ENCODE measurements around the gene DHX34. TPM values are rescaled to one million over a fixed set of nuclear protein-coding genes. Genes with fewer than 3 reads are reported as not detected.

The DHX34 gene
- total and polyA plus RNA-seq, 7 donors = 7.5 to 30.6 (median 10.0) TPM

DNA sequence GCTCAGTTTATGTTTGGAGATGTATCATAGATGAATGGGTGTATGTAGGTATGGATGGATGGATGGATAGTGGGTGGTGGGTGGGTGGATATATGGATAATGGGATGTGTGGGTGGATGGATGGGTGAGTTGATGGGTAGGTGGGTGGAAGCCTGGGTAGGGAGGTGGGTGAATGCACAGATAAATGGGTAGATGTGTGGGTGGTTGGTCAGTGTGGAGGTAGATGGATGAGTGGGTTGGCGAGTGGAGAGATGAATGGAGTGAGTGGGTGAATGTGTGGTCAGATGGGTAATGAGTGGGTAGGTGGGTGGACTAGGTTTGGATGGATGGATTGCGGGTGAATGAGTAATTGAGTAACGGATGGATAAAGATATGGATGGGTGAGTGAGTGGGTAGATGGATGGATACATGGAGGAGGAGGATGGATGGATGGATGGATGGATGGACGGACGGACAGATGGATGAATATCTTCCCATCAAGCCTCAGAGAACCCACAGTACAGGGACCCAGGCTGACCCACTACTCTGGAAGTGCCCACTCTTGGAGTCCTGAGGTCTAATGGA is 56.8 kb downstream of the DHX34 start:
- intact Hi-C loops (cut with DNase I) = no loop called here
- 82 to 94% (median 94%) methylated on average over 5 of the region's 5 CpGs for WGBS, 3 donors
- no peak for TF ChIP-seq CTCF (IDR thresholded peaks at IDR 0.05)
- Histone ChIP-seq H3K9me3 (no peaks in the 10 kb centered on the region), H3K36me3 (ENCODE audit: insufficient read depth in 1 of 2, low read depth in 1 of 2) (no peaks in the 10 kb centered on the region), H3K4me3 (no peak overlapping the region), H3K4me1 (no peaks in the 10 kb centered on the region), H3K27me3 (ENCODE audit: insufficient read depth in 3 of 3, low read length in 2 of 3) (peaks cover 0 to 57% (median 22%) of the 10 kb centered on the region in 3 donors), H3K27ac (no peak overlapping the region)
- ATAC-seq (no peak), DNase-seq (no peak)

DNA sequence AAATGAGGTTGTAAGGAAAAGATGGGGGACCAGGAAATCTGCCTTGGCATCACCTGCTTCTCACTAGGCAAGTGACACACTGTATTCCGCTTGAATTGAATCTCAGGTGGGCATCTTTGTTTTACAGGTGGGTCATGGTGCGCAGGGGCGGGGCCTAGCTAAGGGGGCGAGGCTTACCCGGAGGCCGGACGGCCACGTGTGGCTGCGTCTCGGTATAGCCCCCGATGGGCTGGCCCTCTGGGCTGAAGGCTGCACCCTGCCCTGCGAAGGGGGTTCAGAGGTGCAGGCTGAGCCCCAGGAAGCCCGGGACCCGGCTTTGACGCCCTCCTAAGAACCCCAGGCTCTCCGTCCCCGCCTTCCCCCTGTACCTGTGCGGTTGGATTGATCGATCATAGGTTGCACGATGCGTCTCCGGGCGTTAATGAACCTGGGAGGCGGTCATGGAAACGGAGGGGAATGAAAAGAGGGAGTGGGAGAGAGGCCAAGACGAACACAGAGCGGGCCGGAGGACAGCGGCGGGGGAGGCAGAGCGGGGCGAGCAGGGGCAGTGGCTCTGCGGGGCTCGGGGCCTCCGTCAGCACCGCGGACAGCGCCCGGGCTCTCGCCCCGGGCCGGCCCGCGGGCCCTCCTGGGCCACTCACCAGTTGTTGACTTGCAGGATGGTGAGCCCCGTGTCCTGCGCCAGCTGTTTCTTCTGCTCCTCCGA is 57.7 kb downstream of the DHX34 start:
- no peak for TF ChIP-seq CTCF (IDR thresholded peaks at IDR 0.05)
- 6 to 10% (median 8%) methylated on average over 31 to 47 of the region's 47 CpGs for WGBS, 3 donors
- intact Hi-C loops (cut with DNase I) = no loop called here
- H3K9me3 ChIP-seq = no peaks in the 10 kb centered on the region
- no peak overlapping the region for H3K27ac ChIP-seq
- DNase-seq = no peak
- H3K4me1 ChIP-seq = no peaks in the 10 kb centered on the region
- no peaks in the 10 kb centered on the region for H3K36me3 ChIP-seq (ENCODE audit: insufficient read depth in 1 of 2, low read depth in 1 of 2)
- no peak for ATAC-seq
- peaks cover 0 to 65% (median 23%) of the 10 kb centered on the region in 3 donors for H3K27me3 ChIP-seq (ENCODE audit: insufficient read depth in 3 of 3, low read length in 2 of 3)
- H3K4me3 ChIP-seq = no peak overlapping the region

- no peaks in the 10 kb centered on the region for H3K36me3 ChIP-seq (ENCODE audit: insufficient read depth in 1 of 2, low read depth in 1 of 2)
- WGBS, 3 donors = 9 to 13% (median 9%) methylated on average over 10 to 14 of the region's 14 CpGs
- no peak overlapping the region for H3K4me3 ChIP-seq
- no peak for DNase-seq
- TF ChIP-seq CTCF (IDR thresholded peaks at IDR 0.05) = no peak
- H3K27me3 ChIP-seq (ENCODE audit: insufficient read depth in 3 of 3, low read length in 2 of 3) = peaks cover 0 to 62% (median 24%) of the 10 kb centered on the region in 3 donors
- no peak for ATAC-seq
- H3K4me1 ChIP-seq = no peaks in the 10 kb centered on the region
- intact Hi-C loops (cut with DNase I) = no loop called here
- H3K27ac ChIP-seq = no peak overlapping the region
- no peaks in the 10 kb centered on the region for H3K9me3 ChIP-seq
These were observed 58.3 kb downstream of the DHX34 start for GRCh38 chr19:47407417-47407774.

DNA sequence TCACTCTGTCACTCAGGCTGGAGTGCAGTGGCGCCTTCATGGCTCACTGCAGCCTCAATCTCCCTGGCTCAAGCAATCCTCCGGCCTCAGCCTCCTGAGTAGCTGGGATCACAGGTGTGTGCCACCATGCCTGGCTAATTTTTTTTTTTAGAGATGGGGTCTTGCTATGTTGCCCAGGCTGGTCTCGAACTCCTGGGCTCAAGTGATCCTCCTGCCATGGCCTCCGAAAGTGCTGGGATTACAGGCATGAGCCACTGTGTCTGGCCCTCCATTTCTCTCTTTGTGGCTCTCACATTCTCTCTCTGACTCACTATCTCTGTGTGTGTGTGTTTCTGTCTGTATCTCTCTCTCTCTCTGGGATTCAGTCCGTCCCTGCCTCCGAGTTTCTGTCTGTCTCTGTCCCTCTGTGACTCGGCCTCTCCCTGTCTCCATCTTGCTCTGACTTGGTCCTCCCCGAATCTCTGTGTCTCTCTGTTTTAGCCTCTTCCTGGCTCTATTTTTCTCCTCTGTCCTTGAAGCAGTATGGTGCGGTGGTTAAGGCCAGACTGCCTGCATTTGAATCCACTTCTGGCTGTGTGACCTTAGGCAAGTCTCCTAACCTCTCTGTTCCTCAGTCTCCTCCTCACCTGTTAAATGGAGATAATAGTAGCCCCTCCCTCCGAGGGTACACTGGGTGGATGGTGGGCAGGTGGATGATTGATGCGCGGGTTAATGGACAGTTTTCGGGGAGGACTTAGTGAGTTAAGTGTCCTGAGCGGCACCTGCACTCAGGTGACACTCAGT is 59.2 kb downstream of the DHX34 start:
- no peak for DNase-seq
- H3K4me3 ChIP-seq = no peak overlapping the region
- WGBS, 3 donors = 89 to 91% (median 90%) methylated on average over 14 of the region's 14 CpGs
- no peaks in the 10 kb centered on the region for H3K9me3 ChIP-seq
- H3K27ac ChIP-seq = no peak overlapping the region
- no peak for TF ChIP-seq CTCF (IDR thresholded peaks at IDR 0.05)
- peaks cover 0 to 61% (median 17%) of the 10 kb centered on the region in 3 donors for H3K27me3 ChIP-seq (ENCODE audit: insufficient read depth in 3 of 3, low read length in 2 of 3)
- no peaks in the 10 kb centered on the region for H3K36me3 ChIP-seq (ENCODE audit: insufficient read depth in 1 of 2, low read depth in 1 of 2)
- intact Hi-C loops (cut with DNase I) = no loop called here
- no peaks in the 10 kb centered on the region for H3K4me1 ChIP-seq
- no peak for ATAC-seq
